OCI-LY7 (cell line): ENCODE measurements around the gene B3GALNT2.

Experiments used
- CTCF ChIP-seq: fragments of 200-600 bp; sonication (generic); conservative IDR thresholded peaks from 2 replicates; pipeline ENCODE4 v1.5.1; 2014; ENCODE audit warnings: mild to moderate bottlenecking, antibody characterized with exemption, low read length, moderate library complexity, mixed read lengths
- EZH2phosphoT487 ChIP-seq: fragments of 200-600 bp; sonication (generic); IDR thresholded peaks from 2 replicates; pipeline ENCODE4 v1.6.1; 2018; ENCODE audit warnings: low read depth, borderline replicate concordance, mild to moderate bottlenecking, mixed run types, antibody characterized with exemption, low read length, moderate library complexity, mixed read lengths

GRCh38 chr1:235424092-235424491 is 80.2 kb downstream of the B3GALNT2 start:
- TF ChIP-seq CTCF = no peak
- no peak for TF ChIP-seq EZH2phosphoT487
